K562 (cell line): ENCODE results near the gene BMP6.

Experiments
- CBX2 ChIP-seq: fragments of 200-600 bp; sonication (generic); IDR thresholded peaks from one replicate; pipeline ENCODE4 v1.6.1; 2012; ENCODE audit warnings: mild to moderate bottlenecking, low read length, inconsistent platforms; ENCODE audit not compliant: insufficient read depth, poor library complexity, severe bottlenecking
- GATA2 ChIP-seq: sonication (generic); formaldehyde crosslinking; IDR thresholded peaks from 2 replicates; pipeline ENCODE4 v1.4.0; 2020; ENCODE audit warnings: mild to moderate bottlenecking, missing genetic modification reagents
- MYC ChIP-seq, 2 experiments: fragments of 250-450 bp in 1 of 2; sonication (Bioruptor Pico) in 1 of 2; IDR thresholded peaks; 2 replicates each; pipeline versions ENCODE4 v1.5.1 to v1.6.1; 2012 to 2021; ENCODE audit warnings: low read depth in 2 of 2, borderline replicate concordance in 1 of 2, improper control_type of control experiment in 1 of 2, low read length in 1 of 2, mild to moderate bottlenecking in 1 of 2, moderate library complexity in 1 of 2
- RAD21 ChIP-seq, 2 experiments: fragments of 250-450 bp in 1 of 2; fragments of 450-650 bp in 1 of 2; sonication (Bioruptor Pico) in 1 of 2; formaldehyde crosslinking in 1 of 2; IDR thresholded peaks in 1 of 2; conservative IDR thresholded peaks in 1 of 2; 2 replicates each; pipeline versions ENCODE4 v1.4.0 to v1.8.0; 2020 to 2022; ENCODE audit warnings: mild to moderate bottlenecking in 2 of 2, moderate library complexity in 1 of 2
- ZNF24 ChIP-seq: fragments of 450-650 bp; IDR thresholded peaks from 2 replicates; pipeline ENCODE4 v1.6.1; 2016
- ZNF696 ChIP-seq: fragments of 250-450 bp; sonication (Bioruptor Pico); conservative IDR thresholded peaks from 2 replicates; pipeline ENCODE4 v1.4.0; 2020; ENCODE audit warnings: mild to moderate bottlenecking, moderate library complexity
- TF ChIP-seq, protein P1 (sequence below), 3 experiments: IDR thresholded peaks in 2 of 3; conservative IDR thresholded peaks in 1 of 3; 2 replicates each; pipeline ENCODE4 v1.5.1; 2011 to 2012; ENCODE audit warnings: low read length in 3 of 3, mild to moderate bottlenecking in 3 of 3, control low read depth in 2 of 3, improper control_type of control experiment in 1 of 3, inconsistent platforms in 1 of 3, low read depth in 1 of 3, mixed read lengths in 1 of 3, moderate library complexity in 1 of 3; ENCODE audit not compliant: insufficient read depth in 2 of 3
- TF ChIP-seq, protein P2 (sequence below), 3 experiments: fragments of 200-800 bp in 1 of 3; fragments of 250-450 bp in 1 of 3; fragments of 450-650 bp in 1 of 3; sonication (Bioruptor Pico) in 1 of 3; sonication (Bioruptor generic) in 1 of 3; formaldehyde crosslinking in 1 of 3; IDR thresholded peaks; 2 replicates each; pipeline versions ENCODE4 v1.6.1 to v1.8.0; 2016 to 2022; ENCODE audit warnings: mild to moderate bottlenecking in 2 of 3, missing genetic modification characterization in 2 of 3, missing compliant biosample characterization in 1 of 3, moderate library complexity in 1 of 3

DNA sequence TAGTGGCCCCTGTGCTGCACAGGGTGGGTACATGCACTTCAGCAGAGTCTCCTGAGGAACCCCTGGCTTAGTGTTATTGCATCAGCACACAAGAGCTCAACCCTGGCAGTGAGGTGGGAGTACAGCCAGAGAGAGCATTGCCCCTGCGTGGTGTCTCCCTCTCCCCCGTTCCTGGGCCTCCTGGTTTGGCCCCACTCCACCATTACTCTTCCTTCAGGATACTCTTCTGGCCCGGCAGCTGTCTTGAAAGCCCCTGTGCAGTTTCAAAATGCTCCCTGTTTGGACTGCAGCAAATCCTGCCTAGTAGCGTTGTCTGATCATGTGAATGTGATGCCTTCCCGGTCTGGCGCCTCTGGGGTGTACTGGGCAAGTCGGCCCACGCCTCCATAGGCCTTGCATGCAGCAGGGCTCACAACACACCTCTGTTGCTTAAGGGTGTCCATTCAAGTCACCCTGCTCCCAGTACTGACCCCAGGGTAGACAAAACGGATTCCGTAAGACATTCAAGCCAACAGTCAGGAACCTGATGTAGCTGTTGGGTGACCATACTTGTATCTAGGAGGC is 152.6 kb downstream of the BMP6 start:
- no peak for TF ChIP-seq ZNF696 (CRISPR knock-in tag)
- TF ChIP-seq CBX2 = no peak
- no peak for TF ChIP-seq ZNF24
- TF ChIP-seq GATA2 (CRISPR knock-in tag) = no peak
- TF ChIP-seq RAD21 (CRISPR knock-in tag; conservative IDR thresholded peaks at IDR 0.05 in 1 of 2, IDR thresholded peaks at IDR 0.05 in 1 of 2) = no peak
- TF ChIP-seq, protein P1, sequence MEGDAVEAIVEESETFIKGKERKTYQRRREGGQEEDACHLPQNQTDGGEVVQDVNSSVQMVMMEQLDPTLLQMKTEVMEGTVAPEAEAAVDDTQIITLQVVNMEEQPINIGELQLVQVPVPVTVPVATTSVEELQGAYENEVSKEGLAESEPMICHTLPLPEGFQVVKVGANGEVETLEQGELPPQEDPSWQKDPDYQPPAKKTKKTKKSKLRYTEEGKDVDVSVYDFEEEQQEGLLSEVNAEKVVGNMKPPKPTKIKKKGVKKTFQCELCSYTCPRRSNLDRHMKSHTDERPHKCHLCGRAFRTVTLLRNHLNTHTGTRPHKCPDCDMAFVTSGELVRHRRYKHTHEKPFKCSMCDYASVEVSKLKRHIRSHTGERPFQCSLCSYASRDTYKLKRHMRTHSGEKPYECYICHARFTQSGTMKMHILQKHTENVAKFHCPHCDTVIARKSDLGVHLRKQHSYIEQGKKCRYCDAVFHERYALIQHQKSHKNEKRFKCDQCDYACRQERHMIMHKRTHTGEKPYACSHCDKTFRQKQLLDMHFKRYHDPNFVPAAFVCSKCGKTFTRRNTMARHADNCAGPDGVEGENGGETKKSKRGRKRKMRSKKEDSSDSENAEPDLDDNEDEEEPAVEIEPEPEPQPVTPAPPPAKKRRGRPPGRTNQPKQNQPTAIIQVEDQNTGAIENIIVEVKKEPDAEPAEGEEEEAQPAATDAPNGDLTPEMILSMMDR (IDR thresholded peaks at IDR 0.05 in 2 of 3, conservative IDR thresholded peaks at IDR 0.05 in 1 of 3; ENCODE audit: insufficient read depth in 2 of 3, low read depth in 1 of 3, low read length in 3 of 3) = no peak
- no peak for TF ChIP-seq MYC (IDR thresholded peaks at IDR 0.05; ENCODE audit: low read depth, low read length)
- TF ChIP-seq MYC (CRISPR knock-in tag; IDR thresholded peaks at IDR 0.05; ENCODE audit: borderline replicate concordance, low read depth) = no peak
- TF ChIP-seq, protein P2, sequence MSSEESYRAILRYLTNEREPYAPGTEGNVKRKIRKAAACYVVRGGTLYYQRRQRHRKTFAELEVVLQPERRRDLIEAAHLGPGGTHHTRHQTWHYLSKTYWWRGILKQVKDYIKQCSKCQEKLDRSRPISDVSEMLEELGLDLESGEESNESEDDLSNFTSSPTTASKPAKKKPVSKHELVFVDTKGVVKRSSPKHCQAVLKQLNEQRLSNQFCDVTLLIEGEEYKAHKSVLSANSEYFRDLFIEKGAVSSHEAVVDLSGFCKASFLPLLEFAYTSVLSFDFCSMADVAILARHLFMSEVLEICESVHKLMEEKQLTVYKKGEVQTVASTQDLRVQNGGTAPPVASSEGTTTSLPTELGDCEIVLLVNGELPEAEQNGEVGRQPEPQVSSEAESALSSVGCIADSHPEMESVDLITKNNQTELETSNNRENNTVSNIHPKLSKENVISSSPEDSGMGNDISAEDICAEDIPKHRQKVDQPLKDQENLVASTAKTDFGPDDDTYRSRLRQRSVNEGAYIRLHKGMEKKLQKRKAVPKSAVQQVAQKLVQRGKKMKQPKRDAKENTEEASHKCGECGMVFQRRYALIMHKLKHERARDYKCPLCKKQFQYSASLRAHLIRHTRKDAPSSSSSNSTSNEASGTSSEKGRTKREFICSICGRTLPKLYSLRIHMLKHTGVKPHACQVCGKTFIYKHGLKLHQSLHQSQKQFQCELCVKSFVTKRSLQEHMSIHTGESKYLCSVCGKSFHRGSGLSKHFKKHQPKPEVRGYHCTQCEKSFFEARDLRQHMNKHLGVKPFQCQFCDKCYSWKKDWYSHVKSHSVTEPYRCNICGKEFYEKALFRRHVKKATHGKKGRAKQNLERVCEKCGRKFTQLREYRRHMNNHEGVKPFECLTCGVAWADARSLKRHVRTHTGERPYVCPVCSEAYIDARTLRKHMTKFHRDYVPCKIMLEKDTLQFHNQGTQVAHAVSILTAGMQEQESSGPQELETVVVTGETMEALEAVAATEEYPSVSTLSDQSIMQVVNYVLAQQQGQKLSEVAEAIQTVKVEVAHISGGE (CRISPR knock-in tag; IDR thresholded peaks at IDR 0.05) = no peak
